ENCODE data around the gene CBFA2T2.

The CBFA2T2 gene

DNA sequence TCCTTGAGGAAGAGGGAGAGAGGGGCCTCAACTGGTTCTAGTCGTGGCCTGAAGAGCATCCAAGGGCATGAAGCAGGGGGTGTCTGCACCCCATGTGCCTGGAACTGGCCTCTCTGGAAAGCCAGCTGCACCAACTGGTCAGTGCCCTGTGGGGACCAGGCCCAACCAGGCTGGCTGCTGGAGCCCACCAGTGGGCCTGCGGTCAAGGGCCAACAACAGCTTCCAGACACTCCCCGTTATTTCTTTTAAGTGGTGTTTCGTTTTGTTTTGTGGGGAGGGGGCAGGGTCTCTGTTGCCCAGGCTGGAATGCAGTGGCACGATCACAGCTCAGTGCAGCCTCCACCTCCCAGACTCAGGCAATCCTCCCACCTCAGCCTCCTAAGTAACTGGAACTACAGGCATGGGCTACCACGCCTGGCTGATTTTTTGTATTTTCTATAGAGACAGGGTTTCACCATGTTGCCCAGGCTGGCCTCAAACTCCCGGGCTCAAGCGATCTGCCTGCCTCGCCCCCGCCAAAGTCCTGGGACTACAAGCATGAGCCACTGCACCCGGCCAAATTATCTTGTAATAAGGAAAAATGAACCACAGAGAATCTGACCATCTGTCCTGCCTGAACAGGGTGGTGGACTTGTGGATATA, 160.3 kb downstream of the CBFA2T2 start:
- DNase-seq: no peak

DNA sequence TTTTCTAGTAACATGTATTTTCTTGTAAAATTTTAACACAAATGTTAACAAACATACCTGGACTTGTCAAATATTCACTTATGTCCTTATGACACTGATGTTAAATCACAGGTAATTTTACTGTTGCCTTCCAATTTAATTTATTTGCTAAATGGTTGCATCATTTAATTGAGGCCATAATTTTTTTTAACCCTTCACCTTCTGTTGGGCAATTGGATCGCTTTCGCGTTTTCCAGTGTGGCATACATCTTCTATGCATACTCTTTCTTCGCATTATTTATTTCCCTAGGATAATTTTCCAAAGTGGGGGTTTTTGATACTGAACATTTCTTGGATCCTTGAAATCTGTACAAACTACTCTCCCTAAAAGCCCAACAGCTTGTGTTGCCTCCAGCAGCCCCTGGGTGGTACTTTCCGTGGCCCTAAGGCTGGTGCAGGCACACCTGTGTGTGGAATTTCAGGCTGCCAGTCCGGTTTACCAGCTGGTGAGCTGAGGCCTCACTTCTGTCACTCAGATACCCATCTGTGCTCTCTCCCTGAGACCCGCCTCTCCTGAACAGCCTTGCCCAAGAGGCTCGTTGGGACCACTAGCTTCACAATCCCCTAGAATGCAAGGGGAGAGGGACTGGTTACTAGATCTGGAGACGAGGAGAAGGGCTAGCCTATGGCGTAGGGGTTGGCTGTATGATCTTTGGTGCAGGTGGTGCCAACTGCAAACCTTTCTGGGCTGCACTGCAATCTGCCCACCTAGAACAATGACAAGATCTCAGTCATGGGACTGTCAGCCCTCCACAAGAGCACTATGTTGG, 161.1 kb downstream of the CBFA2T2 start:
- DNase-seq: no peak

DNA sequence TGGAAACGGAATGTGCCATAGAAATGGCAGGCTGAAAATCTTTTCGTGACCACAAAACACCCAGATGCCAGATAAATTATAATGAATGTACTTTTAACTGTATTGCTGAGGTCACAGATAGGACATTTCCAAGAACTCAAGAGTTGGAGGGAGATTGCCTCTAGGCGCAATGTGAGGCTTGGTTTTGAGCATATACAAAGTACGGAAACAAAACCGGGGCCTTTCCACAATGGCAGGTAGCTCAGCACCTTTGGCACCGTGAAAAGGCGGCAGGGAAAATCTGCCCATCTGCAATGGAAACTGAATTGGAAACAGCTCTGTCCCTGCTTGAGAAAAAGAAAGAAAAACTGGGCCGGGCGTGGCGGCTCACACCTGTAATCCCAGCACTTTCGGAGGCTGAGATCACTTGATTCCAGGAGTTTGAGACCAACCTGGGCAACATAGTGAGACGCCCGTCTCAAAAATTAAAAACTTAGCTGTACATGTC, 161.7 kb downstream of the CBFA2T2 start:
- DNase-seq: no peak

DNA sequence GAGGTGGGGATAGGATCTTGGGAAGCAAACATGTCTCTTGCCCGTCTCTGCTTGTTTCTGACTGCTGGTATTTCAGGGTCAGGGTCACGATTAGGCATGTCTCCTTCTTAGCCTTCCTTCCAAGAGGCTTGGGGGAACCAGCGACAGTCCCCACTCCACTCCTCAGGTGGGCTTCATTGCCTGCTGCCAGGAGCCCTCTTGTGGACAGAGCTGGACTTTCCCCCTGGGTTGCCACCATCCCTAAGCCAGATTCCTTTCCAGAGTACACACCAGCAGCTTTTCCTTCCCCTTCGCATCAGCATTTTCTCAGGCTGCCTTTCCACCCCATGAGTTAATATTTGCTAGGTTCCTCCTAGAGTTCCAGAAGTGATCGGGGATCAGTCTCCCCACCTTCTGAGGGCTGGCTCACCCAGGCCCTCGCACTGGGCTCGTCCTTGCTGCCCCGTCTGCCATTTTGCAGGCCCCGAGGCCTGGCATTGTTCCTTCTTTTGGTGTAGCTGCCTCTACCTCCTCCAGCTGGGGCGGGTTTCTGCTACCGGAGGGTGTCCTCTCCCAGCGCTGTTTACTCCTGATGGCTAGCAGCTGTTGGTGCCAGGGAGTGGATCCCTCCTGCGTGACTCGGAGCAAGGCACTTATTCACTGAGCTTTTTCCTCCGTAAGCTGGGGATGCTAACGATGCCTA, 163.5 kb downstream of the CBFA2T2 start:
- DNase-seq: peak in 42 of 51 donors; percentile 8 to 77 (median 43)

DNA sequence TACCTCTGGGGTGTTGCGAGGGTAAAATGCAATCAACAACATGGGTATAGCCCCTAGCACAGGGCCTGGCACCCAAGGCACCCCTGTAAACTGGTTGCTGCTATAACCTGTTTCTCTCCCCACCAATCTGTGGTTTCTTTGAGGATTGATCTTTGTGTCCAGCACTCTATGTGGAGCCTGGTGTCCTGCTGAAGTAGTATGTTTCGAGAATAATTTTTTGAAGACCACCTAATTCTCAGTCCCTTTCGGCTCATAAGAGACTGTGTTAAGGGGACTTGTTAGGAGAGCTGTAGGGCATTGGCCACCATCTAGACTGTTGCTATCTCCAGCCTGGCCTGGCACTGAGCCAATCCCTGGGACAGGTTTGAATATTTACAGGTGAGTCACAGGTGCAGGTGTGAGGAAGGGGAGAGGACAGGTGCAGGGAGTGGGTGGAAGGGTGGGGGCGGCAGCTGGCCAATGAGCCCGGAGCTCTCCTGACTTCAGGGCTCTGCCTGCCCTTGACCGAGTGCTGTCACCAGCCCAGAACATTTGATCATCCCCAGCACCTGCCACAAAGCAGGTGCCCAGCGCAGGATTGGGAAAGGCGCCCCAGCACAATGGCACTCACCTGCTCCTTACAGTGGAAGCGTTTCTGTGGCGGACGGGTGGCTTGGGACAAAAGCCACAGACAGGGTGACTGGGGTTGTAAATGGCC, 164.2 kb downstream of the CBFA2T2 start:
- DNase-seq: no peak

DNA sequence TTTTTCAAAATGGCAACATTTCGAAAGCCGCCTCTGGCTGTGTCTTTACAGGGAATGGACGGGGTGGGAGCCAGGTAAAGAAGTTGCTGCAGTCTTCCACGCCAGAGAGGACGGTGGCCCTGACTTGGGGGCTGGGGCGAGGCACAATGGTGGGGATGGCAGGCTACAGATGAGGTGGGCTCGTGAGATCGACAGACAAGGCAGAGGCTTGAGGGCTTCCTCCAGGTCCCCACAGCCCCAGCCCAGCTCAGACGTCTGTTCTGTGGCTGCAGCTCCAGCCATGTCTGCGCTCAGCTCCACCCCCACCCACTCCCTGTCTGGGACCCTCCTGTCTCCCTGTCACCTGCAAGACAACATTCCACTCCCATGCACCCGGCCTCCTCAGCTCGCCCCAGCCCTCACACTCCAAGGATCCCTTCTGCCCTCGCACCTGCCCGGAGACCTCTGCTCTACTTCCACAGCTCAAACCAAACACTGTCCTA, 164.8 kb downstream of the CBFA2T2 start:
- no peak for DNase-seq

DNA sequence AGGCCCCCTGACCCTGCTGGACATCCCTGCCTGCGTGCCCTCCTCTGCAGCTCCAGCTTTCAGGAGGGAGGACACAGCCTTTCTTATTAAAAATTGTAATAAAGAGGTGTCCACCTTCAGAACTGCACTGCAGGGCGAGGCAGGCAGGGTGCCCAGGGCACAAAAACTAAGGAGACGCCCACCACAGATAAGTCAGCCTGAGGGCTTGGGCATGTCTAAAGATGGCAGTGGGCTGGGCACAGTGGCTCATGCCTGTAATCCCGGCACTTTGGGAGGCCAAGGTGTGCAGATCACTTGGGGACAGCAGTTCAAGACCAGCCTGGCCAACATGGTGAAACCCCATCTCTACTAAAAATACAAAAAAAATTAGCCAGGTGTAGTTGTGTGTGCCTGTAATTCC, 165.3 kb downstream of the CBFA2T2 start:
- no peak for DNase-seq

DNA sequence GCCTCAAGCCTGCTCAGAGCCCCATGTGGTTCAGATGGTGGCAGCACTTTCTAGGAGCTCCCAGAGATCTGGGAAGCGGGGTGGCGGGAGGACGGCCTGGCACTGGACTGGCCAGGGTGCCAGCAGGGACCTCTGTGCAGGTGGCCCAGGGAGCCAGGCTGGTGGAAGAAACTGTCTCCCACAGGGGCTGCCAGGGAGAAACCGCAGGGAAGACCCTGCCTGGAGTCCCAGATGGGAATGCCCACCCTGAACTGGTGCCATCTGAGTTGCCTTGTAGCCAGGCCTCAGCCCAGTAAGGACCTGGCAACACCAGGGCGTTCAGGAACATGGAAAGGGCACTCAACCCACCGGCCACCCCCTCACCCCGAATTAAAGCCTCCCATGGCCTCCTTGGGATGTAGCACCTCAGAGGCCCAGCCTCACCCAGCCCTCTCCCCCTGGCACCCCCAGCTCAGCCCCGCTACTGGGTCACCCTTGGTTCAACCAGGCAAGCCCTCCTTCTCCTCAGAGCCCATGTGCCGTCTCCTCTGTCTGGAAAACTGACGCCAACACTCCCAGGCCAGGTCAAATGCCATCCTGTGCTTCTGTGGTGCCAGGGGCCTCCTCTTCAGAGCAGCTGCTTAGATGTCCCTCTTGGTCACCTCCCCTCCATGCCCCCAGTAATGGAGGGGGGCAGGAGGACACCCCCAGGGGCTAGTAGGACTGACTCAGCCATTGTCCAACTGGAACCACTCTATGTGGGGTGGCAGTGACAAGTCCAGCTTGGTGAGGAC, 166.3 kb downstream of the CBFA2T2 start:
- DNase-seq: no peak

DNA sequence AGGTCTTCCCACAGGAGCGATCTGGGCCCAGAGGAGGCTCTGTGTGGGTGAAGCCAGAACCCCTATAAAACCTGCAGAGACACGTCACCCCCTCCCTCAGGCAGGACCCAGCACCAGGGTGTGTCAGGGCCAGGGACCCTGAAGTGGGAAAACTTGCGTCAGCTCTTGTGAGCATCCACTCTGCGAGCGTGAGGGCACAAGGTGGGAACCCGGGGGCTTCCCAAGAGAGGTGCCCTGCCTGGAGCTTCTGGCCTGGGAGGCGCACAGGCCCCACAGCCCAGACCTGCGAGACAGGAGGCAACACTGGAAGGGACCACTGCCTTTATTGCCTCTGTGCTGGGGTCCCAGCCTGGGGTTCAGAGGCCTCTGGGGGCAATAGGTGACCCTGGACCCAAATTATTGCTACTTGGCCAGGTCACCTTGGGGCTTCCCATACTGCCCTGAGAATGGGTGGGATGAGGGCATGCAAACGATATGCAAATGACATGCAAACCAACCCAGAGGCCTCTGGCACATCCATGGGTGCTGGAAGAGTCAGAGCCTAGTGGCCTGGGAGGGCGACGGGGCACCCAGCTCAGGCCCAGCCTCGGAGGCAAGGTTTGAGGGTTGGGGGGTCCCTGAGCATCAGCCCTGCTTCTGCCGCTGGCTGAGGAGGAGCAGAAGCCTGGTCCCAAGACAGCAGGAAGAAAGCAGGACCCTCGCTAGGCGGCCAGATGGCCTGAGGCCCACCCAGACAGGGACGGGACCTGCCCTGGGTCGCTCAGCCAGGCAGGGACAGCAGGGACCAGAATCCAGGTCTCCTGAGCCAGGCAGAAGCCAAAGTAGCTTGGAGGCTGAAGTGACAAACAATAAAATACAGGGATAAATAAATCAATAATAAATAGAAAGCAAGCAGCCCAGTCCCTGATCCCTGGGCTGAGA, 167.1 kb downstream of the CBFA2T2 start:
- no peak for DNase-seq

DNA sequence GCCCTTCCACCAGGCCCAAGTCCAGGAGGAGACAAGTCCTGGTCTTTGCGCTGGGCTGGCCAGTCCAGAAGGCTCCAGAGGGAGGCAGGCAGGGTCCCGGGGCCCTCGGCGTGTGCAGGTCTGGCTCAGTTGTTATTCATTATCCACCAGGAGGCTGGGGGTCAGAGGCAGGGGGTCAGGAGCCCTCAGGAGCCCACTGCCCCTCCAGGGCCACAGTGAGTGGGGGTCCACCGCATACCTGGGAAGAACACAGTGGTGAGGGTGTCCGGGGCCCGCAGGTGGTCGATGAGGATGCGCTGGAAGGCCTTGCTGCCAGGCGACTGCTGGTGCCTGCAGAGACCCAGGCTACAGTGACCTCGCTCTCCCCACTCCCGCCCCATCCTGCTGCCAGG, 167.8 kb downstream of the CBFA2T2 start:
- no peak for DNase-seq

DNA sequence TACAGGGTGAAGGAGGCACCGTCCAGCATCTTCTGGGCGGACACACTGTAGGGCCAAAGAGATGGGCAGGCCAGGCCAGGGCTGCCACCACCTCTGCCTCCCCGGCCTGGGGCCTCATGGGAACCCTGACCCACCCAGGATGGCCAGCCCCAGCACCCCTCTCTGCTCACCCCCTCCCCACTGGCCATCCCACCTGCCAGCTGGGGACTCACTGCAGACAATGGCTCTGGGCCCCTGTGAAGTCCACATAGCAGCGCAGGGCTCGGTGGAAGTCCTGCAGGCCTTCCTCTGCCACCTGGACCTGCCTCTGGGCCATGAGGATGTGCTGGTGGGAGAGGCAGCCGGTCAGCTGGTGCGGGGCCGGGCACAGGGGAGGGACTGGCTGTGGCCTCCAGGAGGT, 168.6 kb downstream of the CBFA2T2 start:
- no peak for DNase-seq

DNA sequence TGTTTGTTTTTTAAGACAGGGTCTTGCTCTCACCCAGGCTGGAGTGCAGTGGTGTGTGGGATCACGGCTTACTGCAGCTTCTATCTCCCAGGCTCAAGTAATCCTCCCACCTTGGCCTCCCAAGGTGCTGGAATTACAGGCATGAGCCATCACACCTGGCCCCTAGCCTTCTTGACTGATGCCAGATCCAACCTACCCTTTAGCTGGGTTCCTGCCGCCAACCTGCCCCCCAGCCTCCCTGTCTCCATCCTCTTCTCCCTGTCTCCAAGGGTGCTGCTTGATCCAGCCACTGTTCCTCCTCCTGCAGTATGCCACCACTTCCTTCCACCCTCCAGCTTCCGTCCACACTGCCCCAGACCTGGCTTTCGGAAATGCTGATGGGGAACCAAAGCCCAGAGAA, 169.0 kb downstream of the CBFA2T2 start:
- DNase-seq: no peak

DNA sequence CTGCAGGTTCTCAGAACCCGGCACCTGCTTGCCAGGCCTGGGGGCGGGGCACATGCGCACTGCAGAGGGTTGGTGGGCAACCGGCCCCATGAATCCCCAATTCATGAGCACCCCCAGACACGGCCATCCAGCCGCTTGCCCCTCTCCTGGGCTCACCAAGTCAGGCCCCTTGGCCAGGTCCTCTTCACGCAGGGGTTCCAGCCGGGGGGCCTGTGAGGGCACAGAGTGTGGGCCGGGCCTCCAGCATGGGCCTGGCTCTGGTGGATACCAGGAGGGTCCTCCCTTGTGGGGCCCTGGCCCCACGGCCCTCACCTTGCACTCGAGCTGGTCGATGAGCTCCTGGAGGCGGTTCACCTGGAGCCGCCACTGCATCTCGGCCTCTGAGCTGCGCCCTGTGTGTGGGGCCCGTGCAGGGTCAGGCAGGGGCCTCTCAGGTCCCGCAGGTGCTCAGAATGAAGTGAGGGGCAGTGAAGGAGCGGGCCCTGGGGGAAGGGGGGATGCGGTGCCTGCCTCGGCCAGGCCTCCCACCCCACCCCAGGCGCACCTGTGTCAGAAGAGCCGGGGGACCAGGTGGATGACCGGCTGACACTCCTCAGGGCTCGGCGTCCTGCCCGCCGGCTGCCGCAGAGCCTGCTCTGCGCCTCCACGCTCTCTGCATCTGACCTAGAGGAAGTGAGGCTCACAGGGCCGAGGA, 169.6 kb downstream of the CBFA2T2 start:
- no peak for DNase-seq

DNA sequence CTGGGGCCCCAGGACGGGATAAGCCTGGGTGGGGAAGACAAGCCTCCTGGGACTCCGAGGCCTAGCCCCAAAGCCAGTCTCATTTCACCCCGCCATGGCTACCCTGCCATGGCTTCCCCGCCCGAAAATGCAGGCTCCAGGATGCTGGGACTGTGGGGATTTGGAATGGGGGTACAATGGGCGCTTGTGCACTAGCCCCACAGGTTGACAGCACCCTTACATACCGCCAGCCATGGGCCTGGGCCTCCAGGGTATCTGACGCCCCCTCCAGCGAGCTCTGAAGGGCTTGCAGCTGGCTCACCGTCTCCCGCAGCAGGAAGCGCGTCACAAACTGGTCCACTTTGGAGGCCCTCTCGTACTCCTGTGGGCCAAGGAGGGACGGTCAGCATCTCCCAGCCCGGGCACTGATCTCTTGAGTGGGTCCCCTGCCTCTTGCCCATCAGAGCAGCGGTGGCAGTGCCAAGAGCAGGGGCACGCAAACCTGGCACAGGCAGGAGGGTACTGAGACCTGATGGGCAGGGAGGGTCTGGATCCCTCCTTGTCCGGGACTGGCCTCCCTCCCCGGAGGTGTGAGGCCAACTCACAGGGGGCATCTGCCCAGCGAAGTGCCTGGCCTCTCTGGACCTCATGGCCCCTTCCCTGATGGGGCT, 170.3 kb downstream of the CBFA2T2 start:
- DNase-seq: no peak

DNA sequence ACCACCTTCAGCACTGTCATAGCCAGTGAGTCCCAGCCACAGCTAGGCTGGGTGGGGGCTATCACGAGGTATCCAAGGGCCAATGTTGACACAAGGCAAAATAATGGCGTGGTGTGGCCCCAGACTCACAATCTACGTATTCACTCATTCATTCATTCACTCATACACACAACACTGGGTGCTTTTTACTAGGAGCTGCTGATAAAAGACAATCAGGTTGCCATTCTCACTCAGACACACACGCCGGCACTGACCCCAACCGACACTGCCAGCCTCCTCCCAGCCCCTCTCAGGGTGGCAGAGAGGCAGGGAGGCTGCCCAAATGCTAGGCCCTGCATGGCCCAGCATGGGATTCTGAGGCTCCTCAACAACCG, 170.8 kb downstream of the CBFA2T2 start:
- no peak for DNase-seq

DNA sequence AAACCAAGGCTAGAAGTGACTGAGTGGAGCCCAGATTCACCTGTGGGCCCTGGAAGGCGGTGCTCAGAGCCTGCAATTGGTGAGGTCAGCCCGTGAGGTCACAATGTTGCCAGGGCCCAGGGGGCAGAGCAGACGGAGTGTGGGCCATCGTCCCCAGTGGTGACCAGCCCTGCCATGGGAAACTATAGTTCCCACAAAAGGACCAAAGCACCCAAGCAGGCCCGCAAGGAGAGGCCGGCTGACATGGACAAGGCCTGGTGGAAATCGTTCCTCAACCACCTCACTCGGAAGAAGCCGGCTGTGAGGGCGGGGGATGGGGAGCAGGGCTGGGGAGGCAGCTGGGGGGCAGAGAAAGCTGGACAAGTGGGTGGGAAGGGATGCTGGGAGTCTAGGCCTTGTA, 172.3 kb downstream of the CBFA2T2 start, which contains the start of gene C20orf144:
C20orf144 (plus strand) TSS at position 156 of the 400 bp plus-strand sequence; CDS start at position 175, 19 bp downstream.
- no peak for DNase-seq

DNA sequence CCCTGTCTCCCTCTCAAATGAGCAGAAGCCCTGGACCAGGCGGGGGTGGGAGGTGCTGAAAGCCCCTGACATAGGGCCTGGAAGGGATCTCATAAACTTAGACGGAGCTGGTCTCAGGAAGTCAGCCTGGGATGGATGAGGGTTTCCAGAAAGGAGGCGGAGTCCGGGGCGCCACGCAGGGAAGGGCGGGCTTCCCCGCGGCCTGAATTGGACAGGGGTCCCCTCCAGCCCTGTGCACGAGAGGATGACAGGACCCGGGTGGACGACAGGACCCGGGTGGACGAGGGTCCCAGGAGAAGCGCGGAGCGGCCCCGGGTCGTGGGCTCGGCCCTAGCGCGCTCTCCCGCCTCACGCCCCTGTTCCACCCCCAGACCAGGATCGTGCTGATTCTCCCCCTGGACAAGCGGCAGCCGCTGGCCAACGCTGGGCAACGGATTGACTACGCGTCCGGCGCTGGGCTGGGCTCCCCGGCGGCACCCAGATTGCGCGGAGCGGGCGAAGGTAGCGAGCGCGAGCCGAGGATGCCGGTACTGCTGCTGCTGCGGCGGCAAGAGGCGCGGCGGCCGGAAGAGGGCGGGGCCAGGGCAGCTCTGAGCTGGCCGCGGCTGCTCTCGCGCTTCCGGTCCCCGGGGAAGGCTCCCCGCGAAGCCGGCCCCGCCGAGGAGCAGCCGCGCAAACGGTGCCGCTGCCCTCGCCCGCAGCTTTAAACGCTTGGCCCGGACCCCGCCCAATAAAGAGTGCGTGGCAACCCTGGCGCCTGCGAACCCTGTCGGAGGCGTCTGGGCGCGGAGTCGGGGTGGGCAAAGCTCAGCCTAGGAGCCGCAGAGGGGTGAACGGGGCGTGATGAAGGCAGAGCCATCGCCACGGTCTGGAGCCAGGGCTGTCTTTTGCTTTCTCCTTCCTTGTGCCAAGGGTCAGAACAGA, 173.5 kb downstream of the CBFA2T2 start:
- peak in 49 of 51 donors; percentile 26 to 86 (median 64) for DNase-seq

Measured in hypothalamus (tissue), 51 donors.